ENCODE measurements around the gene HMGCS2.

GRCh38 chr1:119711804-119712341 lies 56.8 kb downstream of the HMGCS2 start, which contains the start of gene PHGDH:
- TF ChIP-seq CTCF (IDR thresholded peaks at IDR 0.05) (no peak), EZH2 (IDR thresholded peaks at IDR 0.05; ENCODE audit: borderline replicate concordance, insufficient read depth, low read depth, low read length, poor library complexity, severe bottlenecking) (no peak)
